Measurements from ENCODE around the gene RTN4IP1.
A peak's percentile ranks its signal among the peaks of the same experiment; 100 is the strongest.

RTN4IP1 gene

DNA sequence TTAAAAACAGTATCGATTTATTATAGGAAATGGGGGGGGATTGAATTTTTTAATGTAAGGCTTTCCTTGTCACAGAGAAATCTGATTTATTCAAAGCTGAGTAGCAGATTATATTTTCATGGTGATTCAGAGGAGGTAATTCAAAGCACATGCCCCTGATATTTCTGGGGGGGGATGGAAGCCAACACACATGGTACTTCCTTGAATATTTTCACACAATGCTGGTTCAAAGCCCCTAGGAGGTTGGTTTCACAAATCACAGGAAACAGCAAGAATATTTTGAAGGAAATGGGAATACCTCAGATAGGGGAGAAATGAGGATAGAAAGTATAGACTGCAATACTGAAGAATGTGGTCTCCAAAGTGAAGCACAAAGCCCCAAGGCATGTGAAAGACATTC lies 98.8 kb downstream of the RTN4IP1 start:
- Mint-ChIP-seq H3K27ac (peak overlapping the region; percentile 41), H3K9me3 (no peaks in the 10 kb centered on the region), H3K27me3 (no peaks in the 10 kb centered on the region), H3K4me1 (peaks cover 82% of the 10 kb centered on the region), H3K36me3 (peaks cover 47% of the 10 kb centered on the region), H3K4me3 (no peak overlapping the region)

DNA sequence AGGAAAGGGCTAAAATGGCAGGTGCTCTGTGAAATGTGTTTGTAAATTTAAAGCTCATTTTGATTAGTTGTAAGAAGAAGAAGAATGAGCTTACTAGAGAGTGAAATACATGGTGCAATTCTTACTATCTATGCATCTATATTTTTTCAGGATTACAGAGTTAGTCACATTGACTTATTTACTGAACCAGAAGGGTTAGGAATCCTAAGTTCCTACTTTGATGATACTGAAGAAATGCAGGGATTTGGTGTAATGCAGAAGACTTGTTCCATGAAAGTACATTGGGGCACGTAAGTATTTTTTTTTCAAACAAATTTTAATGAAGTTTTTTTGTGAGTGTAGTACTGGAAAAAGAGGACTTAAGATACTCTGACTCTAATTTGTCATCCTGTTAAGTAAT lies 99.3 kb downstream of the RTN4IP1 start:
- Mint-ChIP-seq H3K4me1 (peaks cover 82% of the 10 kb centered on the region), H3K27ac (peak overlapping the region; percentile 71), H3K27me3 (no peaks in the 10 kb centered on the region), H3K36me3 (peaks cover 49% of the 10 kb centered on the region), H3K9me3 (no peaks in the 10 kb centered on the region), H3K4me3 (no peak overlapping the region)

DNA sequence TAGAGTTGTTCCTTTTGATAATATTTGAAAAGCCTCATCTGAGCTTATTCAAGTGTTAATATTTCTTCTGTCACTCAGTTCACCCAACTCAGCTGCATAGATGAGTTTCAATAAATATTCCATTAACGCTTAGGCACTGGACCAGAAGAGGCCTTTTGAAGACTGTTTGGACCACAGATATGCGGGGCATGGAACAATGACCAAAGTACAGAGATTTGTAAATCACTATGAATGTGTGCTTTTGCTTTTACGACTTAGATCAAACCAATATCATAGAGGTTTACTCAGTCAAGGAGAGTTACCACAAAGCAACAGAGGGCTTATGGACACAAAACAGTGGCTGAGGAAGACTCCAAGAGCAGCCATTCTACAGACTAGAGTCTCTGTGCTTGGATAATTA lies 99.9 kb downstream of the RTN4IP1 start:
- H3K36me3 Mint-ChIP-seq = peaks cover 47% of the 10 kb centered on the region
- peak overlapping the region; percentile 71 for H3K27ac Mint-ChIP-seq
- peaks cover 81% of the 10 kb centered on the region for H3K4me1 Mint-ChIP-seq
- no peaks in the 10 kb centered on the region for H3K9me3 Mint-ChIP-seq
- no peaks in the 10 kb centered on the region for H3K27me3 Mint-ChIP-seq
- H3K4me3 Mint-ChIP-seq = no peak overlapping the region

DNA sequence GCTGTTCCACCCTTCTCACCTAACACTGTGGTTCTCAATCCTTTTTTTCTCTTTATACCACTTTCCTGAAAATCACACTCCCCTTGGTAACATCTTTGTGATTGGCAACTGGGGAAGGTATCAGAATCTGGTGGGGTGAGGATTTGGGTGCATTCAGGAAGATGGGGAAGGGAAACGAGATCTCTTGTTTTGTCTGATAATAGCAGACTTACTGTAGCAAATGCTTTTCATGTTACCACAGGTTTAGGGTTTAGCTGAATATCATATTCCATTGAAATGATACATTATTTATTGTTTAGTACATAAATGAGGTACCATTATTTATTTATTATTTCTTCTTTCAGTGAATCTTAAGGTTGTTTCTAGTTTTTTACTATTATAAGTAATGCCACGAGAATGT lies 100.8 kb downstream of the RTN4IP1 start:
- Mint-ChIP-seq H3K27ac (peak overlapping the region; percentile 87), H3K27me3 (no peaks in the 10 kb centered on the region), H3K4me1 (peaks cover 80% of the 10 kb centered on the region), H3K4me3 (peak overlapping the region; percentile 54), H3K36me3 (peaks cover 40% of the 10 kb centered on the region), H3K9me3 (no peaks in the 10 kb centered on the region)

DNA sequence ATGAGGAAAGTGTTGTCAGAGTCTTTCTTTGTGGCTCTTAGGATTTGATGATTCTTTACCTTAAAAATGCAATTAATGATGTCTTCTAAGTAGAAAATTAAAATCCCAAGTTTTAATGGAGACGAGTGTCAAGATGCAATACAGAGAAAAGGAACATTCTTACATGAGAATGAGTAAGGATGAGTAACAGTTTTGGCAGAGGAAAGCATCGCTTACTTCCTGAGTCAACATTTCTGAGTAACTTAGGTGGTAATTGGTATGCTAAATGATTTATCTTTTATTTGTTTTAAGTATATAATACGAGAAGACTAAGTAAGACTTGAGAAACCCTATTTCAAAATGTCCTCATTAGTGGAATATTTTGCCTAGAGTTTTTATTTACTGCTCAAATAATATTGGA lies 101.3 kb downstream of the RTN4IP1 start:
- Mint-ChIP-seq H3K4me1 (peaks cover 80% of the 10 kb centered on the region), H3K36me3 (peaks cover 38% of the 10 kb centered on the region), H3K27ac (peak overlapping the region; percentile 93), H3K27me3 (no peaks in the 10 kb centered on the region), H3K4me3 (peak overlapping the region; percentile 65), H3K9me3 (no peaks in the 10 kb centered on the region)

DNA sequence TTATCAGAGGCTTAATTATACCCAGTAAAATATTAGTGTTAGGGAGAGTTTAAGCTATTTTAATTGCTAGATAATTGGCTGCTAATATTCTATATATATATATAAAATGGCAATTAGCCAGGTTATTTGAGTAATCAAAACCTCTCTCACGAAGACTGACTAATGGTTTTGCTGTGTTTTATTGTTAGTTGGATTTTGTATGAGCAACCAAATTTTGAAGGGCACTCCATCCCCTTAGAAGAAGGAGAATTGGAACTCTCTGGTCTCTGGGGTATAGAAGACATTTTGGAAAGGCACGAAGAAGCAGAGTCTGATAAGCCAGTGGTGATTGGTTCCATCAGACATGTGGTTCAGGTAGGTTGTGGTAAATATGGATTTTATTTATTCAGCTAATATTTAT lies 102.2 kb downstream of the RTN4IP1 start:
- Mint-ChIP-seq H3K36me3 (peaks cover 32% of the 10 kb centered on the region), H3K27ac (peak overlapping the region; percentile 25), H3K27me3 (no peaks in the 10 kb centered on the region), H3K4me3 (no peak overlapping the region), H3K4me1 (peaks cover 80% of the 10 kb centered on the region), H3K9me3 (no peaks in the 10 kb centered on the region)

DNA sequence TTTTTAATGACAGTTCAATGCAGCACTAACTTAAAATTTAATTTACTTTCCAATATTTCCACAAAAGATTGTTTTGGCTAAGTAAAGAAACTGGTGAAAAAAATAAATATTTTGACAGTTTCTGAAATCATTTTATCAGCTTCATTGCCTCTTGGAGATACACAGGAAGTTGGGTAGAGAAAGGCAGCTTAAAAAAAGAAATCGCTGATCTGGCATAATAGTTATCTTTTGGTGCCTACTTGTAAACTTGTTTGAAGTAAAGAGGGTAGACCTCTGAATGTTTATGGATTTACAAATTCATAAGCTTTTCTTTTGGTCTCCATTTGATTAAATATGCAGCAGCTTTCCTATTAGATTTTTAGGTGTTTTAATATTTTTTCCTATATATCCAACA lies 103.4 kb downstream of the RTN4IP1 start:
- H3K9me3 Mint-ChIP-seq = no peaks in the 10 kb centered on the region
- peak overlapping the region; percentile 51 for H3K27ac Mint-ChIP-seq
- H3K4me3 Mint-ChIP-seq = peak overlapping the region; percentile 92
- peaks cover 85% of the 10 kb centered on the region for H3K4me1 Mint-ChIP-seq
- H3K36me3 Mint-ChIP-seq = peaks cover 27% of the 10 kb centered on the region
- no peaks in the 10 kb centered on the region for H3K27me3 Mint-ChIP-seq

DNA sequence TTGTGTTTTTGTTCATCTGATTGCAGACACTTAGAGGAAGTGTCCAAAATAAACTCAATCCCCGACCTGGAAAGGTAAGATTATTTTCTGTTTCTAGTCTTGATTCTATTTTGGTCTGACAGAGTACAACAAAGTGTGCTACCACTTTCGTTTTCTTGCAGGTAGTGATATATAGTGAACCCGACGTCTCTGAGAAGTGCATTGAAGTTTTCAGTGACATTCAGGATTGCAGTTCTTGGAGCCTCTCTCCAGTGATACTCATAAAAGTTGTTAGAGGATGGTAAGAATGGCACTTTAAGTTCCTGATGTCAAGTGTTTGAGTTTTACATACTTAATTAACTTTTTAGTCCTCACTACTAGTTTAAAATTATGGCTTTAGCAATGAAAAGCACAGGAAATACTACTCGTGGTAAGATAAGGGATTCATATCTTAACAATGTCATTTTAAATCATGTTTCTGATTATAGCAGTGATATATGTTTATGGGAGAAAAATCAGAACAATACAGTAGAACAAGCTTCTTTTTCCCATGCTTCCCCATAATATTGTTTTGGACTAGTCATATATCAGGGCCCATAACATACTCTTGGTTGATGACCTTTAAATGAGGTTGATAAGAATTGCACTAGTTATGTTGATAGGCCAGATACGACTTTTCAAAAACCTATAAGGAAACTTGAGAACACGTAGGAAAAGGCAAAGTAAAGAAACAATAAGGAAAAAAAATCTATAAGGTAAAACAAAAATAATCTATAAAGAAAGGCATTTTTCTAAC lies 104.0 kb downstream of the RTN4IP1 start:
- Mint-ChIP-seq H3K4me3 (peak overlapping the region; percentile 92), H3K4me1 (peaks cover 86% of the 10 kb centered on the region), H3K27ac (peak overlapping the region; percentile 98), H3K27me3 (no peaks in the 10 kb centered on the region), H3K9me3 (no peaks in the 10 kb centered on the region), H3K36me3 (peaks cover 25% of the 10 kb centered on the region)

DNA sequence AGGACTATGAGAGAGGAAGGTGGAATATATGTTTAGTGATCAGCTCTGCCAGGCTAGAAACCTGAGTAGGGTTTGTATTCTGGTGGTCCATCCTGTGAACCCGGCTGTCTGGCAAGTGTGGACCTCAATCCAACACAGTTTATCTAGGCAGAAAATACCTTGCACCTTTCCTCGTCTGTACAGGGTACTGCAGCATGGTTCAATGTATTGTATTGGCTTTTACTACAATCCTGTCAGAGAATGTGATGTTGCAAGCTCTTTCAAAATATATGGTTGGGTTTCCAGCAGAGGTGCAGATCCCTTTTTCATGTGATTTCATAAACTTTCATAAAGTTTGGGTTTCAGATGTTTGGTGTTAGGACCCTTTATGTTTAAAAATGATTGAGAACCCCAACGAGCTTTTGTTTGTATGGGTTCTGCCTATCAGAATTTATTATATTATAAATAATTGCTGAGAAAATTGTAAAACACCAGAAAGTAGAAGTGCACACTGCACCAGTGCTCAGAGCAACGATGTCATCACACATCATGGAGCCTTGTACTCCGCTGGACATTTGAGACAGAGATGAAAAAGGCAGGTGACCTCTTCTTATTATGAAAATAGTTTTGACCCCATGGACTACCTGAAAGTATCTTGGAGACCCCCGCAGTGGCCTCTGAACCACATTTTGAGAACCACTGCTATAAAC lies 106.6 kb downstream of the RTN4IP1 start:
- Mint-ChIP-seq H3K4me1 (peaks cover 88% of the 10 kb centered on the region), H3K4me3 (peak overlapping the region; percentile 89), H3K27ac (peak overlapping the region; percentile 100), H3K36me3 (peaks cover 8% of the 10 kb centered on the region), H3K27me3 (no peaks in the 10 kb centered on the region), H3K9me3 (no peaks in the 10 kb centered on the region)
